MM.1S (cell line): Measurements from ENCODE around the gene SDHB.
A peak's percentile ranks its signal among the peaks of the same experiment; 100 is the strongest.

Experiments
- DNase-seq: peaks from one replicate; pipeline ENCODE4 v3.0.0-alpha.2; 2015
- H2AFZ ChIP-seq: fragments of 300-600 bp; sonication (generic); 2 replicates; pipeline ENCODE4 v1.6.0; 2016; ENCODE audit warnings: antibody characterized with exemption, low read length
- H3F3A ChIP-seq: fragments of 300-600 bp; sonication (generic); 2 replicates; pipeline ENCODE4 v1.6.1; 2016; ENCODE audit warnings: mild to moderate bottlenecking, antibody characterized with exemption, low read length, moderate library complexity, mixed read lengths; ENCODE audit not compliant: insufficient read depth
- H3K27ac ChIP-seq: fragments of 300-600 bp; sonication (generic); 2 replicates; pipeline ENCODE4 v1.5.1; 2016; ENCODE audit warnings: mild to moderate bottlenecking, low read length
- H3K27me3 ChIP-seq: fragments of 300-600 bp; sonication (generic); replicated peaks from 2 replicates; pipeline ENCODE4 v1.6.0; 2016; ENCODE audit warnings: low read length; ENCODE audit not compliant: insufficient read depth
- H3K36me3 ChIP-seq: fragments of 300-600 bp; sonication (generic); replicated peaks from 2 replicates; pipeline ENCODE4 v1.6.1; 2016; ENCODE audit warnings: mild to moderate bottlenecking, low read length, mixed read lengths; ENCODE audit not compliant: insufficient read depth
- H3K4me1 ChIP-seq: fragments of 300-600 bp; sonication (generic); 2 replicates; pipeline ENCODE4 v1.6.1; 2016; ENCODE audit warnings: low read length, mixed read lengths
- H3K4me2 ChIP-seq: fragments of 300-600 bp; sonication (generic); 2 replicates; pipeline ENCODE4 v1.6.0; 2016; ENCODE audit warnings: low read depth, low read length
- H3K4me3 ChIP-seq: fragments of 300-600 bp; sonication (generic); 2 replicates; pipeline ENCODE4 v1.5.1; 2016; ENCODE audit warnings: low read length, mixed read lengths
- H3K79me2 ChIP-seq: fragments of 300-600 bp; sonication (generic); 2 replicates; pipeline ENCODE4 v1.6.1; 2016; ENCODE audit warnings: mixed run types, low read length, mixed read lengths
- H3K9ac ChIP-seq: fragments of 300-600 bp; sonication (generic); 2 replicates; pipeline ENCODE4 v1.6.1; 2016; ENCODE audit warnings: low read length, mixed read lengths
- H3K9me2 ChIP-seq: fragments of 300-600 bp; sonication (generic); replicated peaks from 2 replicates; pipeline ENCODE4 v1.6.1; 2016; ENCODE audit warnings: mild to moderate bottlenecking, low read length, mixed read lengths; ENCODE audit not compliant: insufficient read depth
- H3K9me3 ChIP-seq: fragments of 300-600 bp; sonication (generic); replicated peaks from 2 replicates; pipeline ENCODE4 v1.6.1; 2016; ENCODE audit warnings: mild to moderate bottlenecking, low read length, mixed read lengths; ENCODE audit not compliant: insufficient read depth
- H4K20me1 ChIP-seq: fragments of 300-600 bp; sonication (generic); 2 replicates; pipeline ENCODE4 v1.6.1; 2016; ENCODE audit warnings: mild to moderate bottlenecking, low read length, moderate library complexity, mixed read lengths; ENCODE audit not compliant: insufficient read depth
- CTCF ChIP-seq: fragments of 300-600 bp; sonication (generic); IDR thresholded peaks from 2 replicates; pipeline ENCODE4 v1.5.1; 2016; ENCODE audit warnings: antibody characterized with exemption, low read length, mixed read lengths
- EZH2 ChIP-seq: fragments of 300-600 bp; sonication (generic); optimal IDR thresholded peaks from 2 replicates; pipeline ENCODE3; 2017; ENCODE audit warnings: low read depth, mild to moderate bottlenecking, antibody characterized with exemption, low read length, mixed read lengths
- EZH2phosphoT487 ChIP-seq: fragments of 300-600 bp; sonication (generic); IDR thresholded peaks from 2 replicates; pipeline ENCODE4 v1.6.1; 2018; ENCODE audit warnings: antibody characterized with exemption, low read length

The SDHB gene

GRCh38 chr1:17021896-17022295, 31.9 kb downstream of the SDHB start:
- no peak overlapping the region for H3K4me2 ChIP-seq
- H3K9me2 ChIP-seq: no peaks in the 10 kb centered on the region
- no peak overlapping the region for H3K27ac ChIP-seq
- no peaks in the 10 kb centered on the region for H4K20me1 ChIP-seq
- no peak overlapping the region for H3K9ac ChIP-seq
- no peaks in the 10 kb centered on the region for H3K27me3 ChIP-seq
- peaks cover 18% of the 10 kb centered on the region for H3K36me3 ChIP-seq
- H3K4me3 ChIP-seq: no peak overlapping the region
- H3K4me1 ChIP-seq: peaks cover 31% of the 10 kb centered on the region
- no peak for DNase-seq
- no peak overlapping the region for H2AFZ ChIP-seq
- peaks cover 26% of the 10 kb centered on the region for H3F3A ChIP-seq
- H3K79me2 ChIP-seq: no peaks in the 10 kb centered on the region
- TF ChIP-seq CTCF (no peak), EZH2phosphoT487 (no peak), EZH2 (no peak)
- H3K9me3 ChIP-seq: no peaks in the 10 kb centered on the region

GRCh38 chr1:17020502-17020901, 33.3 kb downstream of the SDHB start:
- no peak for TF ChIP-seq EZH2phosphoT487
- TF ChIP-seq EZH2: no peak
- TF ChIP-seq CTCF: no peak
- no peak overlapping the region for H2AFZ ChIP-seq
- H3K4me1 ChIP-seq: peaks cover 31% of the 10 kb centered on the region
- no peaks in the 10 kb centered on the region for H3K27me3 ChIP-seq
- no peak for DNase-seq
- H3K79me2 ChIP-seq: no peaks in the 10 kb centered on the region
- H3F3A ChIP-seq: peaks cover 26% of the 10 kb centered on the region
- no peaks in the 10 kb centered on the region for H4K20me1 ChIP-seq
- H3K4me3 ChIP-seq: no peak overlapping the region
- H3K9me2 ChIP-seq: no peaks in the 10 kb centered on the region
- H3K9me3 ChIP-seq: no peaks in the 10 kb centered on the region
- H3K36me3 ChIP-seq: peaks cover 18% of the 10 kb centered on the region
- no peak overlapping the region for H3K9ac ChIP-seq
- no peak overlapping the region for H3K4me2 ChIP-seq
- H3K27ac ChIP-seq: no peak overlapping the region

GRCh38 chr1:17018849-17019248, 35.0 kb downstream of the SDHB start:
- H3K9me3 ChIP-seq: no peaks in the 10 kb centered on the region

More at GRCh38 chr1:17018849-17019248, 35.0 kb downstream of the SDHB start:
- Histone ChIP-seq H3K4me2 (peak overlapping the region; percentile 33; the same call in 1 of the 2 replicates), H3K36me3 (peaks cover 18% of the 10 kb centered on the region), H3F3A (peaks cover 32% of the 10 kb centered on the region), H3K27ac (peak overlapping the region; percentile 35; the same call in 1 of the 2 replicates), H3K9me2 (no peaks in the 10 kb centered on the region), H3K9ac (no peak overlapping the region), H3K4me1 (peaks cover 41% of the 10 kb centered on the region), H3K79me2 (no peaks in the 10 kb centered on the region), H2AFZ (no peak overlapping the region), H3K27me3 (no peaks in the 10 kb centered on the region), H3K4me3 (no peak overlapping the region), H4K20me1 (no peaks in the 10 kb centered on the region)
- DNase-seq: peak; percentile 69
- TF ChIP-seq EZH2 (no peak), EZH2phosphoT487 (no peak), CTCF (no peak)
